HepG2 (cell line): Measurements from ENCODE around the gene VAMP8. TPM values are rescaled to one million over a fixed set of nuclear protein-coding genes. Genes with fewer than 3 reads are reported as not detected.

Source experiments
- ARID2 ChIP-seq: sonication (generic); formaldehyde crosslinking; IDR thresholded peaks from 2 replicates; pipeline ENCODE4 v1.8.1; 2022; ENCODE audit warnings: mild to moderate bottlenecking, missing genetic modification reagents, borderline replicate concordance
- ARNT2 ChIP-seq: sonication (generic); formaldehyde crosslinking; IDR thresholded peaks from 2 replicates; pipeline ENCODE4 v1.8.0; 2022; ENCODE audit warnings: mild to moderate bottlenecking, low read depth, missing genetic modification reagents, moderate library complexity
- ATRX ChIP-seq: sonication (generic); formaldehyde crosslinking; IDR thresholded peaks from 2 replicates; pipeline ENCODE4 v1.4.0; 2020; ENCODE audit warnings: missing genetic modification reagents, borderline replicate concordance
- BRF2 ChIP-seq: sonication (generic); formaldehyde crosslinking; IDR thresholded peaks from 2 replicates; pipeline ENCODE4 v1.8.1; 2022; ENCODE audit warnings: mild to moderate bottlenecking, missing genetic modification reagents
- ETV6 ChIP-seq: sonication (generic); formaldehyde crosslinking; conservative IDR thresholded peaks from 2 replicates; pipeline ENCODE4 v1.4.0; 2020; ENCODE audit warnings: missing genetic modification reagents
- NFE2 ChIP-seq: sonication (generic); formaldehyde crosslinking; IDR thresholded peaks from 2 replicates; pipeline ENCODE4 v1.4.0; 2020; ENCODE audit warnings: missing genetic modification reagents
- NPAS2 ChIP-seq: sonication (generic); formaldehyde crosslinking; IDR thresholded peaks from 2 replicates; pipeline ENCODE4 v1.8.0; 2022; ENCODE audit warnings: mild to moderate bottlenecking, missing genetic modification reagents, borderline replicate concordance
- PAXIP1 ChIP-seq: sonication (generic); formaldehyde crosslinking; conservative IDR thresholded peaks from 2 replicates; pipeline ENCODE4 v1.4.0; 2020; ENCODE audit warnings: mild to moderate bottlenecking, missing genetic modification reagents, moderate library complexity
- PCBP2 ChIP-seq: fragments of 200-400 bp; formaldehyde crosslinking; optimal IDR thresholded peaks from 2 replicates; pipeline ENCODE3; 2018; ENCODE audit warnings: low read length, low read depth; ENCODE audit not compliant: poor library complexity, severe bottlenecking
- POLR2A ChIP-seq, 2 experiments: IDR thresholded peaks; 2 replicates each; pipeline ENCODE4 v1.6.1; 2011; ENCODE audit warnings: low read depth in 2 of 2, low read length in 2 of 2, mild to moderate bottlenecking in 1 of 2, moderate library complexity in 1 of 2; ENCODE audit not compliant: insufficient read depth in 1 of 2
- REXO4 ChIP-seq: sonication (generic); formaldehyde crosslinking; IDR thresholded peaks from 2 replicates; pipeline ENCODE4 v1.8.0; 2022; ENCODE audit warnings: missing genetic modification reagents, mild to moderate bottlenecking, borderline replicate concordance
- SCMH1 ChIP-seq: sonication (generic); formaldehyde crosslinking; IDR thresholded peaks from 2 replicates; pipeline ENCODE4 v1.9.0; 2021; ENCODE audit warnings: missing genetic modification reagents, mild to moderate bottlenecking, borderline replicate concordance
- TAF1 ChIP-seq: sonication (generic); formaldehyde crosslinking; IDR thresholded peaks from 2 replicates; pipeline ENCODE4 v1.4.0; 2020; ENCODE audit warnings: missing genetic modification reagents
- YY1 ChIP-seq: IDR thresholded peaks from 2 replicates; pipeline ENCODE4 v1.6.1; 2011; ENCODE audit warnings: low read length, low read depth, moderate library complexity, mild to moderate bottlenecking; ENCODE audit not compliant: insufficient read depth, insufficient replicate concordance
- ZBTB1 ChIP-seq: sonication (generic); formaldehyde crosslinking; IDR thresholded peaks from 2 replicates; pipeline ENCODE4 v1.4.0; 2020; ENCODE audit warnings: missing genetic modification reagents, borderline replicate concordance
- ZNF260 ChIP-seq: sonication (generic); formaldehyde crosslinking; IDR thresholded peaks from 2 replicates; pipeline ENCODE4 v1.4.0; 2020; ENCODE audit warnings: missing genetic modification reagents, low read depth, mild to moderate bottlenecking, borderline replicate concordance
- ZNF704 ChIP-seq: sonication (generic); formaldehyde crosslinking; IDR thresholded peaks from 2 replicates; pipeline ENCODE4 v1.8.1; 2023; ENCODE audit warnings: mild to moderate bottlenecking, inconsistent platforms, moderate library complexity, missing genetic modification reagents, borderline replicate concordance
- ZNF776 ChIP-seq: sonication (generic); formaldehyde crosslinking; IDR thresholded peaks from 2 replicates; pipeline ENCODE4 v1.4.0; 2020; ENCODE audit warnings: mild to moderate bottlenecking, missing genetic modification reagents
- ZNF83 ChIP-seq: sonication (generic); formaldehyde crosslinking; IDR thresholded peaks from 2 replicates; pipeline ENCODE4 v1.4.0; 2020; ENCODE audit warnings: missing genetic modification reagents, mild to moderate bottlenecking, borderline replicate concordance
- polyA plus RNA-seq, 8 experiments: library from polyadenylated mRNA; depleted of rRNA in 3 of 8; stranded (reverse) in 7 of 8; unstranded in 1 of 8; fragments of >200 nt; fragmentation: Illumina TruSeq in 4 of 8; extraction: Trizol in 4 of 8; gene quantifications; 2 replicates each; pipeline versions ENCODE4 v1.2.1 to v1.2.3, GENCODE V29; 2011 to 2016; ENCODE audit warnings: low read depth in 4 of 8, missing spikeins in 1 of 8, mixed read lengths in 1 of 8; ENCODE audit not compliant: insufficient read depth in 1 of 8
- total RNA-seq, 5 experiments: library from RNA; depleted of rRNA; stranded (reverse); fragments of >200 nt; fragmentation: Illumina TruSeq; extraction: Trizol; gene quantifications; 2 replicates each; pipeline ENCODE4 v1.2.3, GENCODE V29; 2016; ENCODE audit warnings: low read depth in 1 of 5
- TF ChIP-seq, protein P1 (sequence below): sonication (generic); formaldehyde crosslinking; IDR thresholded peaks from 2 replicates; pipeline ENCODE4 v1.8.0; 2023; ENCODE audit warnings: mild to moderate bottlenecking, missing genetic modification reagents

Gene VAMP8
- total and polyA plus RNA-seq, 2 of the 13 experiments (the other 11 are each of a cell fraction or from before 2014, with no cell fraction given): 83.3 to 157 TPM

DNA sequence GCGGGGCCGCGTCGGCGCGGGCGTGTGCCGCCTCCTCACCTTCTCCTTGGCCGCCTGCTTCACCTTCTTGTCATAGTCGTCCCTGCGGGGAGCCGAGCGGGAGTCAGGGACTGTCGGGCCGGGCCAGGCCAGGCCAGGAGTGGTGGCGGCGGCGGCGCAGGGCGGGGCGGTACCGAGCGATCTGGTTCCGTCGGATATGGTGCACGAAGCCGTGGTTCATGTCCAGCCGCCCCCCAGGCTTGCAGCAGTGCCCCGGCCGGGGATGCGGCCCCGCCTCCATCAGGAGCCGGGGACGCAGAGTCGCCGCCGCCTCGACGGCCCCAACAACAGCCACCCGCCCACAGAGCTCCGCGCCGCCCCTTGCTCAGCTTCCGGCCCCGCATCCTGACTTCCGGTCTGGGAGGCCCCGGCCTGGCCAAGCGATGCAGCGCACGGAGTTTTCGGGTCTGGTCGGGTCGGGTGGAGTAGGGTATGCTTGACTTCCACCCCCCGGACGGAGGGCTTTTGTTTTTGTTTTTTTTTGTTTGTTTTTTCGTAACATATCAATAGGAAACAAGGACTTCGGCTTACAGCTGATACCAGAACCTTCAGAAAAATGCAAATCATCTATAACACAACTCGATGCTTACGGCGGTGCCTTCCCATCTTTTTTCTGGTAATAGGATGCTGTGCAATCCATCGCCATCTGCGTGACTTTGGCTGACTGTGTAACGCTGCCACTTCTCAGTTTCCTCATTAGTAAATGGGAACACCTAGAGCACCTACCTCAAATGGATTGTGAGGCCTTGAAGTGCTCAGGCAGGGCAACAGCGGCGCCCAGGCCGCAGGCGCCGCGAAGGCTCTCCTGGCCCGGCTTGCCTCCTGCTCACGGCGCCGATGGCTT, 34.6 kb downstream of the VAMP8 start, which contains the start of gene C2orf68 (continued):
- TF ChIP-seq NFE2 (no peak), ETV6 (CRISPR knock-in tag) (peak; percentile 89), NPAS2 (CRISPR knock-in tag) (no peak), TAF1 (CRISPR knock-in tag) (peak; percentile 81), ZNF83 (CRISPR knock-in tag) (peak; percentile 30; the same call in 1 of the 2 replicates), ZNF260 (CRISPR knock-in tag) (0 out of 2 replicates have a peak, but pooled peaks have one; percentile 54), PCBP2 (no peak), YY1 (peak; percentile 82), ZBTB1 (CRISPR knock-in tag) (no peak), ARNT2 (CRISPR knock-in tag) (peak; percentile 85), ZNF776 (CRISPR knock-in tag) (peak; percentile 95), PAXIP1 (CRISPR knock-in tag) (peak; percentile 58), SCMH1 (CRISPR knock-in tag) (no peak), BRF2 (no peak), ARID2 (peak; percentile 24; the same call in 1 of the 2 replicates), ATRX (no peak), ZNF704 (CRISPR knock-in tag) (no peak), POLR2A (IDR thresholded peaks at IDR 0.05; ENCODE audit: insufficient read depth in 1 of 2, low read depth in 2 of 2, low read length in 2 of 2) (peak; percentile 52 to 90; a peak in 3 of 4 replicates), REXO4 (CRISPR knock-in tag) (0 out of 2 replicates have a peak, but pooled peaks have one; percentile 70)
- TF ChIP-seq, protein P1, sequence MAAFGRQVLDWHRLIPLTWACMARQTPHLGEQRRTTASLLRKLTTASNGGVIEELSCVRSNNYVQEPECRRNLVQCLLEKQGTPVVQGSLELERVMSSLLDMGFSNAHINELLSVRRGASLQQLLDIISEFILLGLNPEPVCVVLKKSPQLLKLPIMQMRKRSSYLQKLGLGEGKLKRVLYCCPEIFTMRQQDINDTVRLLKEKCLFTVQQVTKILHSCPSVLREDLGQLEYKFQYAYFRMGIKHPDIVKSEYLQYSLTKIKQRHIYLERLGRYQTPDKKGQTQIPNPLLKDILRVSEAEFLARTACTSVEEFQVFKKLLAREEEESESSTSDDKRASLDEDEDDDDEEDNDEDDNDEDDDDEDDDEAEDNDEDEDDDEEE (CRISPR knock-in tag): peak; percentile 70; the same call in 1 of the 2 replicates
